HCT116 (cell line): ENCODE data around the gene ASAP3. TPM values are rescaled to one million over a fixed set of nuclear protein-coding genes. Genes with fewer than 3 reads are reported as not detected.

Source experiments
- ATAC-seq: fragments of 200-7000 bp; cut with Tn5 transposase; 2 replicates; pipeline ENCODE4 v1.9.1; 2020; ENCODE audit warnings: mild to moderate bottlenecking, moderate library complexity
- BruUV-seq: library from RNA; stranded (reverse); fragments of 400-500 nt; replicated peaks from 2 replicates; lab custom pipeline; 2021; lab: Mats Ljungman, UMichigan
- CTCF ChIA-PET: fragments of 300-600 bp; sonication (Branson Sonifier 250); formaldehyde crosslinking; loops from one replicate; lab custom pipeline; 2021; ENCODE audit warnings: antibody characterized with exemption; lab: Charles Lee
- POLR2A ChIA-PET: fragments of 300-600, 350-600 bp; sonication (Branson Sonifier 250); formaldehyde crosslinking; loops from one replicate; lab custom pipeline; 2021; ENCODE audit warnings: antibody characterized with exemption; lab: Charles Lee
- RAD21 ChIA-PET, 2 experiments: fragments of 300-600 bp; sonication (Branson Sonifier 250); formaldehyde crosslinking; loops; one replicate each; lab custom pipeline; 2023; ENCODE audit warnings: low total read pairs in 2 of 2; ENCODE audit not compliant: uncharacterized antibody in 2 of 2, unreplicated experiment in 2 of 2, low non-redundant PET in 1 of 2; lab: Charles Lee
- DNase-seq: peaks from one replicate; pipeline ENCODE4 v3.0.0-alpha.2; 2010; ENCODE audit warnings: low read depth, low spot score
- H2AFZ ChIP-seq: fragments of 200-600 bp; shearing (Covaris generic), sonication (generic); 2 replicates; pipeline ENCODE4 v1.6.1; 2017; ENCODE audit warnings: low read depth, mixed run types, mixed read lengths, antibody characterized with exemption, low read length; ENCODE audit not compliant: poor library complexity, severe bottlenecking
- H3K27ac ChIP-seq: 2 replicates; pipeline ENCODE4 v1.5.1; 2012; ENCODE audit warnings: low read depth, low read length
- H3K27me3 ChIP-seq: fragments of 200-600 bp; sonication (generic); 2 replicates; pipeline ENCODE4 v1.6.1; 2016; ENCODE audit warnings: mixed run types, low read length, mixed read lengths; ENCODE audit not compliant: insufficient read depth
- H3K36me3 ChIP-seq, 2 experiments: fragments of 200-500 bp in 1 of 2; fragments of 200-600 bp in 1 of 2; sonication (Bioruptor generic) in 1 of 2; sonication (generic) in 1 of 2; 2 replicates each; pipeline versions ENCODE4 v1.5.1 to v1.6.1; 2014 to 2016; ENCODE audit warnings: low read length in 2 of 2, inconsistent platforms in 1 of 2, mixed read lengths in 1 of 2, mixed run types in 1 of 2; ENCODE audit not compliant: insufficient read depth in 2 of 2, control insufficient read depth in 1 of 2
- H3K4me1 ChIP-seq, 2 experiments: fragments of 200-600 bp in 1 of 2; sonication (generic) in 1 of 2; 2 replicates each; pipeline versions ENCODE4 v1.5.1 to v1.6.1; 2012 to 2017; ENCODE audit warnings: low read length in 2 of 2, inconsistent platforms in 1 of 2, mild to moderate bottlenecking in 1 of 2, mixed read lengths in 1 of 2, mixed run types in 1 of 2, moderate library complexity in 1 of 2; ENCODE audit not compliant: insufficient read depth in 2 of 2, control insufficient read depth in 1 of 2
- H3K4me2 ChIP-seq: fragments of 200-600 bp; sonication (generic); 2 replicates; pipeline ENCODE4 v1.6.1; 2017; ENCODE audit warnings: mixed run types, low read length, mixed read lengths
- H3K4me3 ChIP-seq, 2 experiments: fragments of 200-600 bp in 1 of 2; sonication (generic) in 1 of 2; replicated peaks in 1 of 2; 2 replicates each; pipeline ENCODE4 v1.5.1; 2011 to 2016; ENCODE audit warnings: low read length in 2 of 2, control low read depth in 1 of 2, low read depth in 1 of 2, mild to moderate bottlenecking in 1 of 2, mixed read lengths in 1 of 2, mixed run types in 1 of 2
- H3K79me2 ChIP-seq: fragments of 200-600 bp; sonication (generic); 2 replicates; pipeline ENCODE4 v1.6.1; 2017; ENCODE audit warnings: mild to moderate bottlenecking, mixed run types, low read length, moderate library complexity, mixed read lengths; ENCODE audit not compliant: insufficient read depth
- H3K9ac ChIP-seq: fragments of 200-600 bp; sonication (generic); 2 replicates; pipeline ENCODE4 v1.6.1; 2016; ENCODE audit warnings: low read length, mixed read lengths
- H3K9me2 ChIP-seq: fragments of 200-600 bp; sonication (generic), shearing (Covaris generic); 2 replicates; pipeline ENCODE4 v1.6.1; 2017; ENCODE audit warnings: mixed run types, mild to moderate bottlenecking, moderate library complexity; ENCODE audit not compliant: insufficient read depth
- H3K9me3 ChIP-seq, 2 experiments: fragments of 200-500 bp in 1 of 2; fragments of 200-600 bp in 1 of 2; sonication (Bioruptor generic) in 1 of 2; sonication (generic) in 1 of 2; 2 replicates each; pipeline ENCODE4 v1.6.1; 2014 to 2017; ENCODE audit warnings: low read length in 2 of 2, mixed read lengths in 2 of 2, inconsistent platforms in 1 of 2, low read depth in 1 of 2, mild to moderate bottlenecking in 1 of 2, mixed run types in 1 of 2, moderate library complexity in 1 of 2; ENCODE audit not compliant: control insufficient read depth in 1 of 2, insufficient read depth in 1 of 2
- H4K20me1 ChIP-seq: fragments of 200-600 bp; sonication (generic), shearing (Covaris generic); 2 replicates; pipeline ENCODE4 v1.6.1; 2017; ENCODE audit warnings: mixed run types, mild to moderate bottlenecking, moderate library complexity; ENCODE audit not compliant: insufficient read depth
- EGR1 ChIP-seq: IDR thresholded peaks from 2 replicates; pipeline ENCODE4 v1.6.1; 2012; ENCODE audit warnings: low read depth
- ELF1 ChIP-seq: IDR thresholded peaks from 2 replicates; pipeline ENCODE4 v1.6.1; 2012; ENCODE audit warnings: low read depth, borderline replicate concordance
- EZH2 ChIP-seq: fragments of 200-600 bp; sonication (generic); IDR thresholded peaks from 2 replicates; pipeline ENCODE4 v1.6.1; 2017; ENCODE audit warnings: antibody characterized with exemption, mixed run types
- EZH2phosphoT487 ChIP-seq: fragments of 200-600 bp; IDR thresholded peaks from 2 replicates; pipeline ENCODE4 v1.6.1; 2018; ENCODE audit warnings: antibody characterized with exemption, borderline replicate concordance
- JUND ChIP-seq: IDR thresholded peaks from 2 replicates; pipeline ENCODE4 v1.6.1; 2012
- RAD21 ChIP-seq: IDR thresholded peaks from 2 replicates; pipeline ENCODE4 v1.6.1; 2012; ENCODE audit warnings: low read depth, mild to moderate bottlenecking
- SIN3A ChIP-seq: IDR thresholded peaks from 2 replicates; pipeline ENCODE4 v1.6.1; 2012; ENCODE audit warnings: low read depth
- SRF ChIP-seq: IDR thresholded peaks from 2 replicates; pipeline ENCODE4 v1.6.1; 2012; ENCODE audit warnings: low read depth
- TCF7L2 ChIP-seq: IDR thresholded peaks from 2 replicates; pipeline ENCODE4 v1.7.0; 2011; ENCODE audit warnings: borderline replicate concordance, inconsistent platforms; ENCODE audit not compliant: insufficient read depth, insufficient read length; ENCODE audit errors: extremely low read depth
- YY1 ChIP-seq: IDR thresholded peaks from 2 replicates; pipeline ENCODE4 v1.6.1; 2011; ENCODE audit warnings: low read length, low read depth, moderate library complexity, mild to moderate bottlenecking; ENCODE audit not compliant: insufficient replicate concordance; ENCODE audit errors: extremely low read depth
- ZFX ChIP-seq: fragments of 450-650 bp; IDR thresholded peaks from 2 replicates; pipeline ENCODE4 v1.6.1; 2017
- ZNF274 ChIP-seq: fragments of 200-500 bp; sonication (Bioruptor generic); IDR thresholded peaks from 2 replicates; pipeline ENCODE4 v1.6.1; 2014; ENCODE audit warnings: mild to moderate bottlenecking, low read depth, low read length, inconsistent platforms
- intact Hi-C: fragments of 100-400 bp; cut with micrococcal nuclease; formaldehyde crosslinking; loops from 2 replicates; pipeline ENCODE4 v1.10.0; 2022
- total RNA-seq: library from RNA; stranded (reverse); gene quantifications from one replicate; pipeline ENCODE4 v1.2.1, GENCODE V29; 2021; ENCODE audit not compliant: unreplicated experiment
- TF ChIP-seq, protein P1 (sequence below): IDR thresholded peaks from 2 replicates; pipeline ENCODE4 v1.6.1; 2012
- TF ChIP-seq, protein P2 (sequence below): IDR thresholded peaks from 2 replicates; pipeline ENCODE4 v1.6.1; 2012
- TF ChIP-seq, protein P3 (sequence below): IDR thresholded peaks from 2 replicates; pipeline ENCODE4 v1.6.1; 2011; ENCODE audit warnings: mild to moderate bottlenecking, low read length, moderate library complexity; ENCODE audit not compliant: insufficient replicate concordance; ENCODE audit errors: extremely low read depth
- TF ChIP-seq, protein P4 (sequence below), 3 experiments: fragments of 200-600 bp in 1 of 3; sonication (generic) in 1 of 3; IDR thresholded peaks in 2 of 3; conservative IDR thresholded peaks in 1 of 3; 2 replicates each; pipeline ENCODE4 v1.5.1; 2012 to 2017; ENCODE audit warnings: low read depth in 2 of 3, low read length in 2 of 3, antibody characterized with exemption in 1 of 3, borderline replicate concordance in 1 of 3, control low read depth in 1 of 3, mild to moderate bottlenecking in 1 of 3, mixed read lengths in 1 of 3, mixed run types in 1 of 3, moderate library complexity in 1 of 3; ENCODE audit not compliant: insufficient read depth in 1 of 3

ASAP3 gene
- total RNA-seq, 1 experiment from 2014 or later, result 19.7 TPM

DNA sequence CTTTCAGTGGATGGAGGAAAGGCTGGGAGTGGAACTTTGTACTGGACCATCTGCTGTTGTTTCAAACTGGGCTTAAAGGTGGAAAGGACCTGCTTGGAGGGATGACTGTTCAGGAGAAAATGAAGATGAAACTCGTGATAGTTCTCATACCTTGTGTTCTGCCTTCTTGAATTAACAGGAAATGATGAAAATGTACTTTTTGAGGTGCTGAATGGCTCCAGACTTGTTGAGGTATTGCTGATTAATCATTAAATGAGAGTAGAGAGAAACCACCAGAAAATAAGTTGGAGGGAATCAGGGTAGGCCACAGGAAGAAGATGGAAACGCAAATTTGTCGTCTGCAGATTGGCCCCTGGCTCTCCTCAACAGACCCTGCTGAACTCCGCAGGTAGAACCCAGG is 88.1 kb downstream of the ASAP3 start:
- DNase-seq, result no peak
- no peak overlapping the region for H3K9ac ChIP-seq
- peaks cover 0 to 14% of the 10 kb centered on the region in 2 experiments; a peak in 3 of 4 replicates for H3K4me1 ChIP-seq
- H3K4me3 ChIP-seq, result no peak overlapping the region
- POLR2A ChIA-PET, result no interaction called here
- TF ChIP-seq JUND (no peak), SRF (no peak)
- TF ChIP-seq, protein P1, sequence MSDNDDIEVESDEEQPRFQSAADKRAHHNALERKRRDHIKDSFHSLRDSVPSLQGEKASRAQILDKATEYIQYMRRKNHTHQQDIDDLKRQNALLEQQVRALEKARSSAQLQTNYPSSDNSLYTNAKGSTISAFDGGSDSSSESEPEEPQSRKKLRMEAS, result no peak
- TF ChIP-seq, protein P2, sequence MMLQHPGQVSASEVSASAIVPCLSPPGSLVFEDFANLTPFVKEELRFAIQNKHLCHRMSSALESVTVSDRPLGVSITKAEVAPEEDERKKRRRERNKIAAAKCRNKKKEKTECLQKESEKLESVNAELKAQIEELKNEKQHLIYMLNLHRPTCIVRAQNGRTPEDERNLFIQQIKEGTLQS, result no peak
- TF ChIP-seq, all 23 proteins: peak for 0
- Histone ChIP-seq H3K27me3 (no peaks in the 10 kb centered on the region), H3K36me3 (no peaks in the 10 kb centered on the region), H3K9me3 (no peaks in the 10 kb centered on the region), H3K27ac (no peak overlapping the region), H3K79me2 (no peaks in the 10 kb centered on the region), H4K20me1 (no peaks in the 10 kb centered on the region), H3K9me2 (no peaks in the 10 kb centered on the region), H3K4me2 (no peak overlapping the region), H2AFZ (no peak overlapping the region)
- intact Hi-C loops, result no loop called here
- RAD21 ChIA-PET, result no interaction called here
- CTCF ChIA-PET, result interaction anchor here (3.2 kb wide), 1 partner anchor 8 kb away, joined by 15 read pairs; no protein-coding TSS in a partner anchor
- ATAC-seq, result no peak
- no TSS peak for BruUV-seq

DNA sequence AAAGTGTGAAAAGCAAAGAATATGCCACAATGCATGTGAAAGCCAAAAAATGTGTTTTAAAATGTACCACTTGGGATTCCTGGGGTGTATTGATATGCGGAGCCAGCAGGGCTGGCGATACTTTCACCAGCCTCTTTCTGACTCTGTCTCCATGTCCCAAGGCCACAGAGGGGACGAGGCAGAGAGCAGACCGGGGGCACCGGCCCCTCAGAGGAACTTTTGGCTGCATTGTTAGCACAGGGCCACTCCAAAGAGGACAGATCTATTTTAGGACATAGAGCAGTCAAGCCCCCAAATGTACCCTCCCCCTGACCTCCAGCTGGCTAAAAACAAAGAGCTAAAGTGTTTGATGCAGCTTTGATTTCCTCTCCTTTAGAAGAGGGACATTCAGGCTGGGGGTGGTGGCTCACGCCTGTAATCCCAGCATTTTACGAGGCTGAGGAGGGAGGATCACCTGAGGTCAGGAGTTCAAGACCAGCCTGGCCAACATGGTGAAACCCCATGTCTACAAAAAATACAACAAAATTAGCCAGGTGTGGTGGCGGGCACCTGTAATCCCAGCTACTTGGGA is 88.7 kb downstream of the ASAP3 start:
- intact Hi-C loops, result no loop called here
- DNase-seq, result no peak
- peaks cover 0 to 14% of the 10 kb centered on the region in 2 experiments; a peak in 2 of 4 replicates for H3K4me1 ChIP-seq
- H3K79me2 ChIP-seq, result no peaks in the 10 kb centered on the region
- ChIA-PET POLR2A (no interaction called here), CTCF (interaction anchor here (3.2 kb wide), 1 partner anchor 8 kb away, joined by 15 read pairs; no protein-coding TSS in a partner anchor), RAD21 (no interaction called here)
- H3K9ac ChIP-seq, result no peak overlapping the region
- no TSS peak for BruUV-seq
- no peak overlapping the region for H3K27ac ChIP-seq
- H3K9me2 ChIP-seq, result no peaks in the 10 kb centered on the region
- no peaks in the 10 kb centered on the region for H3K36me3 ChIP-seq
- no peaks in the 10 kb centered on the region for H3K27me3 ChIP-seq
- H4K20me1 ChIP-seq, result no peaks in the 10 kb centered on the region
- no peak for ATAC-seq
- H3K4me2 ChIP-seq, result no peak overlapping the region
- H2AFZ ChIP-seq, result no peak overlapping the region
- no peak overlapping the region for H3K4me3 ChIP-seq
- H3K9me3 ChIP-seq, result no peaks in the 10 kb centered on the region
- TF ChIP-seq, protein P3, sequence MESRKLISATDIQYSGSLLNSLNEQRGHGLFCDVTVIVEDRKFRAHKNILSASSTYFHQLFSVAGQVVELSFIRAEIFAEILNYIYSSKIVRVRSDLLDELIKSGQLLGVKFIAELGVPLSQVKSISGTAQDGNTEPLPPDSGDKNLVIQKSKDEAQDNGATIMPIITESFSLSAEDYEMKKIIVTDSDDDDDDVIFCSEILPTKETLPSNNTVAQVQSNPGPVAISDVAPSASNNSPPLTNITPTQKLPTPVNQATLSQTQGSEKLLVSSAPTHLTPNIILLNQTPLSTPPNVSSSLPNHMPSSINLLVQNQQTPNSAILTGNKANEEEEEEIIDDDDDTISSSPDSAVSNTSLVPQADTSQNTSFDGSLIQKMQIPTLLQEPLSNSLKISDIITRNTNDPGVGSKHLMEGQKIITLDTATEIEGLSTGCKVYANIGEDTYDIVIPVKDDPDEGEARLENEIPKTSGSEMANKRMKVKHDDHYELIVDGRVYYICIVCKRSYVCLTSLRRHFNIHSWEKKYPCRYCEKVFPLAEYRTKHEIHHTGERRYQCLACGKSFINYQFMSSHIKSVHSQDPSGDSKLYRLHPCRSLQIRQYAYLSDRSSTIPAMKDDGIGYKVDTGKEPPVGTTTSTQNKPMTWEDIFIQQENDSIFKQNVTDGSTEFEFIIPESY, result no peak
- TF ChIP-seq JUND (no peak), TCF7L2 (no peak), ZNF274 (no peak), EGR1 (no peak), RAD21 (no peak), EZH2phosphoT487 (no peak), ELF1 (no peak), YY1 (no peak), EZH2 (no peak), ZFX (no peak), SIN3A (no peak)
- TF ChIP-seq, protein P4, sequence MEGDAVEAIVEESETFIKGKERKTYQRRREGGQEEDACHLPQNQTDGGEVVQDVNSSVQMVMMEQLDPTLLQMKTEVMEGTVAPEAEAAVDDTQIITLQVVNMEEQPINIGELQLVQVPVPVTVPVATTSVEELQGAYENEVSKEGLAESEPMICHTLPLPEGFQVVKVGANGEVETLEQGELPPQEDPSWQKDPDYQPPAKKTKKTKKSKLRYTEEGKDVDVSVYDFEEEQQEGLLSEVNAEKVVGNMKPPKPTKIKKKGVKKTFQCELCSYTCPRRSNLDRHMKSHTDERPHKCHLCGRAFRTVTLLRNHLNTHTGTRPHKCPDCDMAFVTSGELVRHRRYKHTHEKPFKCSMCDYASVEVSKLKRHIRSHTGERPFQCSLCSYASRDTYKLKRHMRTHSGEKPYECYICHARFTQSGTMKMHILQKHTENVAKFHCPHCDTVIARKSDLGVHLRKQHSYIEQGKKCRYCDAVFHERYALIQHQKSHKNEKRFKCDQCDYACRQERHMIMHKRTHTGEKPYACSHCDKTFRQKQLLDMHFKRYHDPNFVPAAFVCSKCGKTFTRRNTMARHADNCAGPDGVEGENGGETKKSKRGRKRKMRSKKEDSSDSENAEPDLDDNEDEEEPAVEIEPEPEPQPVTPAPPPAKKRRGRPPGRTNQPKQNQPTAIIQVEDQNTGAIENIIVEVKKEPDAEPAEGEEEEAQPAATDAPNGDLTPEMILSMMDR (IDR thresholded peaks at IDR 0.05 in 2 of 3, conservative IDR thresholded peaks at IDR 0.05 in 1 of 3; ENCODE audit: borderline replicate concordance in 1 of 3, insufficient read depth in 1 of 3, low read depth in 2 of 3, low read length in 2 of 3), result no peak
